ENCODE measurements around the gene ANKRD9. TPM values are rescaled to one million over a fixed set of nuclear protein-coding genes. Genes with fewer than 3 reads are reported as not detected.

Gene ANKRD9, protein sequence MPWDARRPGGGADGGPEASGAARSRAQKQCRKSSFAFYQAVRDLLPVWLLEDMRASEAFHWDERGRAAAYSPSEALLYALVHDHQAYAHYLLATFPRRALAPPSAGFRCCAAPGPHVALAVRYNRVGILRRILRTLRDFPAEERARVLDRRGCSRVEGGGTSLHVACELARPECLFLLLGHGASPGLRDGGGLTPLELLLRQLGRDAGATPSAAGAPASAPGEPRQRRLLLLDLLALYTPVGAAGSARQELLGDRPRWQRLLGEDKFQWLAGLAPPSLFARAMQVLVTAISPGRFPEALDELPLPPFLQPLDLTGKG
- total RNA-seq (ENCODE audit: low replicate concordance) = 16.2 and 37.5 TPM in 2 replicates

- H3K4me3 ChIP-seq (ENCODE audit: low read depth, low read length) = peak within 1 kb of the TSS; percentile 72
- peak; percentile 89 for DNase-seq (ENCODE audit: low read depth)
- TF ChIP-seq, protein P1, sequence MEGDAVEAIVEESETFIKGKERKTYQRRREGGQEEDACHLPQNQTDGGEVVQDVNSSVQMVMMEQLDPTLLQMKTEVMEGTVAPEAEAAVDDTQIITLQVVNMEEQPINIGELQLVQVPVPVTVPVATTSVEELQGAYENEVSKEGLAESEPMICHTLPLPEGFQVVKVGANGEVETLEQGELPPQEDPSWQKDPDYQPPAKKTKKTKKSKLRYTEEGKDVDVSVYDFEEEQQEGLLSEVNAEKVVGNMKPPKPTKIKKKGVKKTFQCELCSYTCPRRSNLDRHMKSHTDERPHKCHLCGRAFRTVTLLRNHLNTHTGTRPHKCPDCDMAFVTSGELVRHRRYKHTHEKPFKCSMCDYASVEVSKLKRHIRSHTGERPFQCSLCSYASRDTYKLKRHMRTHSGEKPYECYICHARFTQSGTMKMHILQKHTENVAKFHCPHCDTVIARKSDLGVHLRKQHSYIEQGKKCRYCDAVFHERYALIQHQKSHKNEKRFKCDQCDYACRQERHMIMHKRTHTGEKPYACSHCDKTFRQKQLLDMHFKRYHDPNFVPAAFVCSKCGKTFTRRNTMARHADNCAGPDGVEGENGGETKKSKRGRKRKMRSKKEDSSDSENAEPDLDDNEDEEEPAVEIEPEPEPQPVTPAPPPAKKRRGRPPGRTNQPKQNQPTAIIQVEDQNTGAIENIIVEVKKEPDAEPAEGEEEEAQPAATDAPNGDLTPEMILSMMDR (IDR thresholded peaks at IDR 0.05; ENCODE audit: insufficient read depth, low read length) = no peak
Observed at GRCh38 chr14:102509746-102510615, at the start of gene ANKRD9. ANKRD9 (minus strand) TSS chr14:102509776; CDS start chr14:102507889, 1,887 bp downstream.

DNA sequence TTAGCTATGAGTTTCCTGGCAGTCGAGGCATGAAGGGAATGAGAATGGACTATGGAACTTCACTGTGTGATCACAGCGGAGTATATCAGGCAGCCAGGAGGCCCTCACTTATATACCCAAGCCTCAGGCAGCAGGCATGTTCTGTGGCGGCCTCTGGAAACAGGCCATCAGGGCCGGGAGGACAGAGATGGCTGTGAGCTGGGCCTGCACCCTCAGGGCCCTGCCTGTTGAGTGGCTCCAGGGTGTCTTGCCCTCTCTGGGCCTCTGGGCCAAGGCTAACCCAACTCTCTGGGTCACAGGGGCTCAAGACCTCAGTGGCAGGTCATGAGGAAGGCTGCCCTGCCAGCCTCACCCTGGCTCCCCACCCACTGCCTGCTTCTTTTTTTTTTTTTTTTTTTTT, 49.0 kb upstream of the ANKRD9 start:
- TF ChIP-seq, protein P1 (IDR thresholded peaks at IDR 0.05; ENCODE audit: insufficient read depth, low read length) = no peak
- DNase-seq (ENCODE audit: low read depth) = no peak
- H3K4me3 ChIP-seq (ENCODE audit: low read depth, low read length) = no peak overlapping the region

DNA sequence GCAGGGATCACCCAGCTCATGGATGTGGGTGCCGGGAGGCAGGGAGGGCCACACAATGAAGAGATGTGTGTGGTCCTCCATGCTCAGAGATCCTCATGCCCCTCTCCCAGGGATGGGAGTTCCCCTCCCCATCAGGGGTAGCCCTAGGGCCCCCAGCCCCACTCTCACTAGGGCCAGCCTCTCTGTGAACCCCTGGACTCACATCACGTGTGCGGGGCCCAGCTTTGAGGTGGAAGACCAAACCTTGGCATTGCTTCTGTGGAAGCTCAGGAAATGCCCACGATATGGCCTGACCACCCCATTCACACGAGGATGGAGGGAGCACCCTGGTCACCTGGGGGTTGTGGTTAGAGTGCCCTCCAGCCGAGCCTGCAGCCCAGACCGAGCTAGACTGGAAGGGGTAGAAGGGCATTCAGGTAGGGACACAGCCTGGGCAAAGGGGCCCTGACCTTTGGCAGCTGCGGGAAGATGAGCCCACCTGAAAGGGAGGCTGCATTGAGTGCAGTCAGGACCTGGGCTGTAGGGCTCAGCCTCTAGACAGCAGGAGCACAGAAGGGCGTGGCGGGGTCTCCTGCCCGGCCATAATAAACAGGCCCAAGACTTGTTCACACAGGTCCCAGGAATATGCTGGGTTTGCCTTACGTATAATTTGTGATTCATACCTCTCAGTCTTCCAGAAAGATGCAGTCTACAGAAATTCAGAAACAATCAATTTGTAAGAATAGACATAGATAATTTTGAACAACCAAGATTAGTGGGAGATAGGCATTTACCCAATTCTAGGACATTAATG, 48.1 kb upstream of the ANKRD9 start:
- TF ChIP-seq, protein P1 (IDR thresholded peaks at IDR 0.05; ENCODE audit: insufficient read depth, low read length) = no peak
- DNase-seq (ENCODE audit: low read depth) = no peak
- no peak overlapping the region for H3K4me3 ChIP-seq (ENCODE audit: low read depth, low read length)

DNA sequence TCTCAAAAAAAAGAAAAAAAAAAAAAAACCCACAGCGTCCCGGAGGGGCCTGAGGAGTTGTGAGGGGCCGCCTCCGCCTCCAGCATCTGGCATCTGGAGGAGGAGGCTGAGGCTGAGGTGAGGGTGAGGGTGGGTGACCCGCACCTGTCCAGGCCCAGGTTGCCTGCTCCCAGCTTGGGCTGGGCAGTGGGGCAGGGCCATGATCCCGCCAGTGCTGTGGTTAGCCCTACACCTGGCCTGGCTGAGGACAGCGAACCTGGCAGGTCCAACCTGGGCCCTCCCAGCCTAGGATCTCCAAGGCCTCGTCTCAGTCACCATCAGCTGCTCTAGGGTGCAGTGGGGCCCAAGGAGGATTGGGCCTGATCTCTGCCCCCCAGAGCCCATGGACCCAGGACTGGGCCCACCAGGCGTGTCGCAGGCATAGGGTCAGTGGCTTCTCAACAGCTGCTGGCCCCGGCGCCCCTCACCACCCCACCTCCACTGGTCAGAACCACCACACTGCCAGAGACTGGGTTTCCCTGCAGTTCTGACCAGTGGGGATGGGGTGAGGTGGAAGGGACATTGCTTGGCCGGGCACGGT, 46.6 kb upstream of the ANKRD9 start:
- TF ChIP-seq, protein P1 (IDR thresholded peaks at IDR 0.05; ENCODE audit: insufficient read depth, low read length) = no peak
- DNase-seq (ENCODE audit: low read depth) = no peak
- H3K4me3 ChIP-seq (ENCODE audit: low read depth, low read length) = no peak overlapping the region

GRCh38 chr14:102554821-102555819, 45.5 kb upstream of the ANKRD9 start:
- H3K4me3 ChIP-seq (ENCODE audit: low read depth, low read length) = peak overlapping the region; percentile 65
- no peak for DNase-seq (ENCODE audit: low read depth)
- TF ChIP-seq, protein P1 (IDR thresholded peaks at IDR 0.05; ENCODE audit: insufficient read depth, low read length) = no peak

Data from fibroblast of the aortic adventitia (primary cell).